ENCODE data around the gene DEAF1.

DNA sequence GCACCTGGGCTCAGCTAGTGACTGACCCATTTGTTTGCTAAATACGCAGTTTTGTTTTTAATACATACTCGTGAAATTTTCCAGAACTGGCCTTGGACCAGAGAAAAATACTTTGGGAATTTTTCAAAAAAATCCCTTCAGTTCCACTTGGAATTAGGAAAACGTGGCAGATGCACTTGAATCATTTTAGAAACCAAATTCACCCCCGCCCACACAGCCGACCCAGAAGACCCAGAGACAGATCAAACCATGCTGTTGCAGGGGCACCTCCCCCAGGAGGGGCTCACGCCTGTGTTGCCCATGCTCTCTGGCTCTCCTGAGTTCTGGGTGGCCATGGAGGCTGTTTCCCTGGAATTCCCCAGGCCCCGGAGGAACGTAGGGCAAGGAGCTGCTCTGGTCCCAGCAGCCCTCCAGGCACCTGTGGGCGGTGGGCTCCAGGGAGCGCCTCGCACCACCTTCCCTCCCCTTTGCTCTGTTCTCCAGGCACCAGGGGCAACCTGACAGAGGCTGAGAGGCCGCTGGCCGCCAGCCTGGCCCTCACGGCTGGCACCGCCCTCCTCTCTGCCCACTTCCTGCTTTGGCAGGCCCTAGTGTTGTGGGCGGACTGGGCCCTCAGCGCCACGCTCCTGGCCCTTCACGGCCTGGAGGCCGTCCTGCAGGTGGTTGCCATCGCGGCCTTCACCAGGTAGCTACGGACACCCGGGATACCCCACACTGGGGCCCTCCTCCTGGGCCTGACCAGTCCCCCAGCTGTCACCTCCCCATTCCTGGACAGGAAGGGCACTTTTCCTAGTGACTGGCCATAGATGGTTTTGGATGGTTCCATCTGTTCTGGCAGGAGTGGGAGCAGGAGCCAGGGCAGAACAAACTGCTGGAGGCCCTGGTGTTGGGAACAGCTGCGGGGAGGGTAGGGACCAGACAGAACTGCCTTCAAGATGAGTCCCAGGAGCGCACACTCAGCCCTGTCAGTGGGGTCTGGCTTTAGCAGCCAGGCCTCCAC lies 7.7 kb upstream of the DEAF1 start:
- peak in 1 of 3 donors; percentile 49 for TF ChIP-seq POLR2A (IDR thresholded peaks at IDR 0.05)
- TF ChIP-seq, protein P1, sequence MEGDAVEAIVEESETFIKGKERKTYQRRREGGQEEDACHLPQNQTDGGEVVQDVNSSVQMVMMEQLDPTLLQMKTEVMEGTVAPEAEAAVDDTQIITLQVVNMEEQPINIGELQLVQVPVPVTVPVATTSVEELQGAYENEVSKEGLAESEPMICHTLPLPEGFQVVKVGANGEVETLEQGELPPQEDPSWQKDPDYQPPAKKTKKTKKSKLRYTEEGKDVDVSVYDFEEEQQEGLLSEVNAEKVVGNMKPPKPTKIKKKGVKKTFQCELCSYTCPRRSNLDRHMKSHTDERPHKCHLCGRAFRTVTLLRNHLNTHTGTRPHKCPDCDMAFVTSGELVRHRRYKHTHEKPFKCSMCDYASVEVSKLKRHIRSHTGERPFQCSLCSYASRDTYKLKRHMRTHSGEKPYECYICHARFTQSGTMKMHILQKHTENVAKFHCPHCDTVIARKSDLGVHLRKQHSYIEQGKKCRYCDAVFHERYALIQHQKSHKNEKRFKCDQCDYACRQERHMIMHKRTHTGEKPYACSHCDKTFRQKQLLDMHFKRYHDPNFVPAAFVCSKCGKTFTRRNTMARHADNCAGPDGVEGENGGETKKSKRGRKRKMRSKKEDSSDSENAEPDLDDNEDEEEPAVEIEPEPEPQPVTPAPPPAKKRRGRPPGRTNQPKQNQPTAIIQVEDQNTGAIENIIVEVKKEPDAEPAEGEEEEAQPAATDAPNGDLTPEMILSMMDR (IDR thresholded peaks at IDR 0.05) = peak in 1 of 7 experiments; percentile 12

Measured in body of pancreas (tissue), 4 donors.